ENCODE results near the gene NCR3LG1.

GRCh38 chr11:17385492-17385891 lies 33.9 kb downstream of the NCR3LG1 start:
- no peak for TF ChIP-seq CTCF (IDR thresholded peaks at IDR 0.05; ENCODE audit: borderline replicate concordance, extremely low read depth, low read length, poor library complexity, severe bottlenecking)
- no peak for TF ChIP-seq EZH2 (IDR thresholded peaks at IDR 0.05; ENCODE audit: borderline replicate concordance, low read depth, low read length, severe bottlenecking)

Measured in DND-41 (cell line).